Right lobe of liver (tissue), 4 donors: ENCODE results near the gene IFT74.

Experiments used
- POLR2A ChIP-seq: fragments of 450-650 bp; IDR thresholded peaks from one replicate; pipeline ENCODE4 v1.6.1; 2017; ENCODE audit warnings: antibody characterized with exemption, mild to moderate bottlenecking
- TF ChIP-seq, protein P1 (sequence below), 4 donors: fragments of 200-600 bp in 3 of 4; fragments of 450-650 bp in 1 of 4; IDR thresholded peaks; one replicate each; pipeline versions ENCODE4 v1.5.1 to v1.8.0; 2016 to 2022; ENCODE audit warnings: antibody characterized with exemption in 4 of 4, mild to moderate bottlenecking in 2 of 4
- donor health status: DM: no; HTN: no; CAD: no.
- donor health status: DM: no; HTN: no; CAD: no.
- donor health status: DM: no; HTN: yes; CAD: no.

- TF ChIP-seq POLR2A = no peak
- TF ChIP-seq, protein P1, sequence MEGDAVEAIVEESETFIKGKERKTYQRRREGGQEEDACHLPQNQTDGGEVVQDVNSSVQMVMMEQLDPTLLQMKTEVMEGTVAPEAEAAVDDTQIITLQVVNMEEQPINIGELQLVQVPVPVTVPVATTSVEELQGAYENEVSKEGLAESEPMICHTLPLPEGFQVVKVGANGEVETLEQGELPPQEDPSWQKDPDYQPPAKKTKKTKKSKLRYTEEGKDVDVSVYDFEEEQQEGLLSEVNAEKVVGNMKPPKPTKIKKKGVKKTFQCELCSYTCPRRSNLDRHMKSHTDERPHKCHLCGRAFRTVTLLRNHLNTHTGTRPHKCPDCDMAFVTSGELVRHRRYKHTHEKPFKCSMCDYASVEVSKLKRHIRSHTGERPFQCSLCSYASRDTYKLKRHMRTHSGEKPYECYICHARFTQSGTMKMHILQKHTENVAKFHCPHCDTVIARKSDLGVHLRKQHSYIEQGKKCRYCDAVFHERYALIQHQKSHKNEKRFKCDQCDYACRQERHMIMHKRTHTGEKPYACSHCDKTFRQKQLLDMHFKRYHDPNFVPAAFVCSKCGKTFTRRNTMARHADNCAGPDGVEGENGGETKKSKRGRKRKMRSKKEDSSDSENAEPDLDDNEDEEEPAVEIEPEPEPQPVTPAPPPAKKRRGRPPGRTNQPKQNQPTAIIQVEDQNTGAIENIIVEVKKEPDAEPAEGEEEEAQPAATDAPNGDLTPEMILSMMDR (IDR thresholded peaks at IDR 0.05) = no peak
Measured at GRCh38 chr9:26949637-26950069, 6.6 kb upstream of the IFT74 start.
